ENCODE measurements around the gene PFDN2. TPM values are rescaled to one million over a fixed set of nuclear protein-coding genes. Genes with fewer than 3 reads are reported as not detected.
A peak's percentile ranks its signal among the peaks of the same experiment; 100 is the strongest.

Gene PFDN2
- total RNA-seq, 1 donor from 2014 or later, result 132 TPM

DNA sequence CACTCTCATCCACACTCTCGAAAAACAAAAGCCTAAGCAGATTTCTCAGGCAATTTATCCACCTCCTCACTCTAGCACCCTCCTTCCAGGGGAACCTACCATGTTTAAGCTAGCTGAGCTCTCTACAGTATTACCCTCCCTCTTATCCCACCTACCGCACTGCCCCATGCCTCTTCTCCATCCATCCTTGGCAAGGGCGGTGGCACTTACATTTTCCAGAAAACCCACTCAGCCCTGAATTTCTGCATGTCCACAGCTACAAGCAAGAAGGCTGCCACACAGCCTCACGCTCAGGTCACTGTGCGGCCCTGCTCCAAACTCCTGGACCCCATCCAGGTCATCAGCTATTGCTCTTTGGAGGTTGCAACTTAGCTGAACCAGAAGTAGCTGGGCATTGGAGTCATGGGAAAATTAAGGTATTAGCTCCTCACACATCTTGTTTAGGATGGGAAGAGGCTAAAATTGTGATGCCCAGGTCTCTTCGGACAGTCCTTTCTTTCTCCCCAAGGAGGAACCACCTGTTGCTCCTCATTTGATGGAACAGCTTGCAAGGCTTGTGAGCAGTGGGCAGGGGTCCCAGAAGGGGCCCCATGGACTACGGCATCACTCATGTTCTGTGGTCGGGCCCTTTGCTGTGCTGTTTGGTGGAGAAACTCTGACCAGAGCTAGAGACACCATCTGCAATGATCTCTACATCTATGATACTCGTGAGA, 18.6 kb downstream of the PFDN2 start:
- H3K4me3 ChIP-seq (ENCODE audit: low read depth, low read length), result peak overlapping the region; percentile 86
- H3K36me3 ChIP-seq (ENCODE audit: control insufficient read depth, insufficient read depth, low read length), result no peaks in the 10 kb centered on the region
- TF ChIP-seq CTCF (IDR thresholded peaks at IDR 0.05; ENCODE audit: insufficient read depth, low read length, poor library complexity, severe bottlenecking), result no peak
- DNase-seq (ENCODE audit: low read depth), result no peak
- no peaks in the 10 kb centered on the region for H3K27me3 ChIP-seq (ENCODE audit: control insufficient read depth, insufficient read depth, low read length)

DNA sequence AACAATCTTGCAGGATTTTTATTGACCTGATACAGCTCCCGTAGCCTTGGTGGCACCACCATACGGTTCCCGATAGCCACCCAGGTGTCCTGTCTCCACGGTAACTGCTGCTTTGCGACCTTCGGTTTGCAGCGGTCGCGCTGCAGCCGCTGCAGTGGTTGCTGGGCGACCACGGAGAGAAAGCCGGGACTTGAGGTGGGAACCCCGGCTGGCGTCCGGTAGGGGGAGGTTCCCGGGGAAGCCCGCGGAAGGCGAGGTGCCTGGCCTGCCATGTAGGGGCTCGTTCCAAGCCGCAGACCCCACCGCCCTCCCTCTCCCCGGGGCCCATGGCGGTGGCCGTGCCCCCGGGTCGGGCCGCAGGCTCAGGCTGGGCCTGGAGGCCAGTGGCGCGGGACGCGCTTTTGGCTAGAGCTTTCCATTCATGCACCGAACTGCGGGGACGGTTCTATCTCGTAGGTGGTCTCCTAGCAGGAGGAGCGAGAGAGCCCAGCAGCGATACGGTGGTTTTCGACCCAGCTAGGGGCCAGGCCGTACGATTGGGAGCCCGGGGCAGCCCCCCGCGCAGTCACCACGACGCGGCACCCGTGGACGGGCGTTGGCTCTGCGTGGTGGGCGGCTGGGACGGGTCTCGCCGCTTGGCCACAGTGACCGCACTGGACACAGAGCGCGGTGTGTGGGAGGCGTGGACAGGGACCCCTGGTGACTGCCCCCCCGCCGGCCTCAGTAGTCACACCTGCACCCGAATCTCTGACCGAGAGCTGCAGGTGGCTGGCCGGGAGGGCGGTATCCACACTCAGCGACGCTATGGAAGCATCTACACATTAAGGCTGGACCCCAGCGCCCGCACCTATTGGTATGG, 19.4 kb downstream of the PFDN2 start, which contains the start of gene KLHDC9:
KLHDC9 (plus strand) TSS at position 152 of the 859 bp plus-strand sequence; CDS start at position 327, 175 bp downstream.
- DNase-seq (ENCODE audit: low read depth), result peak; percentile 79
- Histone ChIP-seq H3K27me3 (ENCODE audit: control insufficient read depth, insufficient read depth, low read length) (no peaks in the 10 kb centered on the region), H3K36me3 (ENCODE audit: control insufficient read depth, insufficient read depth, low read length) (no peaks in the 10 kb centered on the region), H3K4me3 (ENCODE audit: low read depth, low read length) (peak within 1 kb of the TSS; percentile 86)
- peak; percentile 18 for TF ChIP-seq CTCF (IDR thresholded peaks at IDR 0.05; ENCODE audit: insufficient read depth, low read length, poor library complexity, severe bottlenecking)

DNA sequence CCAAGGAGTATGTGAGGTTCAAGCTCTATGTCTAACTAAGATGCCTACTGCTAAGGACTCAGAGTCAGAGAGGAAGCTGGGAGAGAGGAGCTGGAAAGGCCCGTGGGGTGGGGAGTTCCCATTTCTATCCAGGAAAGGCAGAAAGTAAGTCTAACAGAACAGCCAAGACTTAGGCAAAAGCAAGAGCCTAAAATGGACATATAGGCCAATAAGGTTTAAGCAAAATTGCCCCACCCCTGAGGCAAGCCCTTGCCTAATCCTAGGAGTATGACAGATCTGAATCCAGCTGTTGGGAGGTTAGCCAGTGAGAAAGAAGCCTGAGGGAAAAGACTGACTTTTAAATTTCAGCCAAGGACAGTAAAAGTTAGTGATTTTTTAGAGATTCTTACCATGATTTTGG, 21.3 kb downstream of the PFDN2 start:
- H3K36me3 ChIP-seq (ENCODE audit: control insufficient read depth, insufficient read depth, low read length), result no peaks in the 10 kb centered on the region
- no peak for DNase-seq (ENCODE audit: low read depth)
- no peaks in the 10 kb centered on the region for H3K27me3 ChIP-seq (ENCODE audit: control insufficient read depth, insufficient read depth, low read length)
- no peak overlapping the region for H3K4me3 ChIP-seq (ENCODE audit: low read depth, low read length)
- no peak for TF ChIP-seq CTCF (IDR thresholded peaks at IDR 0.05; ENCODE audit: insufficient read depth, low read length, poor library complexity, severe bottlenecking)

DNA sequence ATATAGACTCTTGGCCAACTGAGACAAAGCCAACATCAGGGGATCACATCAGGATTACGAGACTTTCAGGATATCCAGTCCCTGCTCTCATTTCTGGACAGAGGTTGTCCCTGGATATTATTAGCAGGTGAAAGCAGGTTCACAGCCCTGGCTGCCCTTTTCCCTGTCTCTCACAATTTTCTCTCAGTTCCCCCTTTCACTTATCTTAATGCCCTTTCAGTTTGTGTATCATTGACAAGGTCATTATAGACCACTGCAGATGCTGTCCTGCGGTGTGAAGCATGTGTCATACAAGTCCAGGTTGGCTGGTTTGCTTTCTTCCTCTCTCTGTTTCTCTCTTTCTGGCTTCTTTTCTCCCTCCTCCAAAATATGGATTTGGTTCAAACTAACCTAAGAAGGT, 21.8 kb downstream of the PFDN2 start:
- TF ChIP-seq CTCF (IDR thresholded peaks at IDR 0.05; ENCODE audit: insufficient read depth, low read length, poor library complexity, severe bottlenecking), result no peak
- no peak overlapping the region for H3K4me3 ChIP-seq (ENCODE audit: low read depth, low read length)
- no peaks in the 10 kb centered on the region for H3K27me3 ChIP-seq (ENCODE audit: control insufficient read depth, insufficient read depth, low read length)
- H3K36me3 ChIP-seq (ENCODE audit: control insufficient read depth, insufficient read depth, low read length), result no peaks in the 10 kb centered on the region
- DNase-seq (ENCODE audit: low read depth), result no peak

- no peak for DNase-seq (ENCODE audit: low read depth)
- H3K27me3 ChIP-seq (ENCODE audit: control insufficient read depth, insufficient read depth, low read length), result no peaks in the 10 kb centered on the region
- H3K4me3 ChIP-seq (ENCODE audit: low read depth, low read length), result no peak overlapping the region
- no peak for TF ChIP-seq CTCF (IDR thresholded peaks at IDR 0.05; ENCODE audit: insufficient read depth, low read length, poor library complexity, severe bottlenecking)
- H3K36me3 ChIP-seq (ENCODE audit: control insufficient read depth, insufficient read depth, low read length), result no peaks in the 10 kb centered on the region
These were observed 22.6 kb downstream of the PFDN2 start for GRCh38 chr1:161095230-161095629.

Measured in kidney epithelial cell (primary cell).